Stimulated activated CD4-positive, alpha-beta T cell treated with anti-CD3 and anti-CD28 coated beads, Interleukin-1b, Interleukin-23, amount 100 ng/mL, for 1 hour (primary cell): ENCODE measurements around the gene UBAP1L.
"Not testable (repeated sequence)": the region's sequence is repeated elsewhere in the genome, so short reads cannot be mapped to it uniquely, and the experiment has no call there.

Source experiments
- DNase-seq, 2 donors: peaks; one replicate each; pipeline ENCODE4 v3.0.0-alpha.2; 2020; ENCODE audit warnings: low read depth in 2 of 2

Gene UBAP1L

DNA sequence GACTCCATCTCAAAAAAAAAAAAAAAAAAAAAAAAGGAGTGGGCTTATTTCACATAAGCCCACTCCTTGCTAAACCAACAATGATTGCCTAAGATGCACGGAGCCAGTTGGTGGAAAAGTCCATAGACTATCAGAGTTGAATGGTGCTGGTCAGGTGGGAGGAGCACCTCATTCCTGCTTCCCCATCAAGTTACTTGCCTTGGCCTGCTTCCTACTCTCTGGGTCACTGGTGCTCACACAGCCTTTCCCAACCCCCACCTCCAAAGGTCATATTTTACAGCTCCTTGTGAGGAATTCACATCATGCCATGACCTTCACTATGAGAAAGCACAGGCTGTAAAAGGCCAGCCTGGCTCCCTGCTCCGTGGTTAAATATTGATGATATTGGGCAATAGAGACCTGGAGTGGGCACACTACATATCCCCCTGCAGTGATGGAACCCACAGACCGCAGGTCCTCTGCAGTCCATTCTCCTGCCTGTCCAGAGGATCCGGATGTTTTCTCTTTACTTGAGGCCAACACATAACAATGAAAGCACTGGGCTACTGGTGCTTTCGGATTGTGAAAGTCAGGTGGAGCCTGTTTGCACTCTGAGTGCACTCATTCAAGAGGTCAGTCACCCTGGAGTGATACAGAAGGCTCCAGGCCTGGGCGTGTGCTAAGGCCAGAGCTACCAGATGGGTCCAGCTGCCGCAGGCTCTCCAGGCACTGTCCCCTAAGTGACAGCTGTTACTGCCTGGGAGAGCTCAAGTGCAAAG, 70.1 kb downstream of the UBAP1L start, which contains the start of gene SLC51B:
SLC51B (plus strand) TSS at position 664 of the 758 bp plus-strand sequence. CDS start 4,618 bp downstream, outside the sequence.
- DNase-seq: no peak

DNA sequence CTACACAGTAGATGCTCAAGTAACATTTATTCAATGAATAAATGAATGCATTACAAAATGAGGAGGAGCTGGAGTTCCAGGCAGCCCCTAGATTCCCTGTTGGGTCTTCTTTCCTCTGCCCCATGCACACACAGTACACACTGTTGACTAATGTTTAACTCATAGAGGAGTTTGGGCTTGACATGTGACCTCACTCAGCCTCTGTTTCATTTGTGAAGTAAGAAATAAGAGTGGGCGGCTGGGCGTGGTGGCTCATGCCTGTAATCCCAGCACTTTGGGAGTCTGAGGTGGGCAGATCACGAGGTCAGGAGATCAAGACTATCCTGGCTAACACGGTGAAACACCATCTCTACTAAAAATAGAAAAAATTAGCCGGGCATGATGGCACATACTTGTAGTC, 70.8 kb downstream of the UBAP1L start:
- DNase-seq: not testable (repeated sequence)

DNA sequence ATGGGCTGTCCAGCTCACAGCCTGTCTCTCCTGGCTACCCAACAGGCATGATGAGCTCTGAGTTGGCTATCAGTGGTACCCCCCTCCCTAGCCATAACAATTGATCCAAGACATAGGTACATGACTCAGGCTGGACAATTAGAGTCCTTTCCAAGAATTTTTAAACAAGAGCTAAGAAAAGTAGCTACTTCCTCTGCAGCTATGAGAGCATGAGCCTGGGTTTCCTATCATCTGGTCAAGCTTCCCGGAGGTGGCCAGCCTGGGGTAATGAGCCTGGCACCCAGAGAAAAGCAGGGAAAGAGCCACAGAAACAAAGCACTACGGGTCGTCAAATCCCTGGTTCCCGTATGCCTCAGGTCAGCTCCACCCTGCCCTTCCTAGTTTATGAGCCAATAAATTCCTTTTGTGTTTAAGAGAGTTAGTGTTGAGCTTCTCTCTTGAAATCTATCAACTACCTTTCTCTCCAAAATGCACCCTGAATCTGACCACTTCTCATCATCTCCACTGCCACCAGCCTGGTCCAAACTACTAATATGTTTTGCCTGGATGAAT, 72.1 kb downstream of the UBAP1L start:
- no peak for DNase-seq
